BLaER1 (cell line): ENCODE measurements around the gene ARHGAP26.

Experiments
- H3K27ac ChIP-seq: shearing (Covaris generic); formaldehyde crosslinking; 2 replicates; pipeline ENCODE4 v1.8.1; 2022
- H3K27me3 ChIP-seq: shearing (Covaris generic); formaldehyde crosslinking; 2 replicates; pipeline ENCODE4 v1.8.1; 2022
- H3K36me3 ChIP-seq: shearing (Covaris generic); formaldehyde crosslinking; 2 replicates; pipeline ENCODE4 v1.8.1; 2022
- H3K4me1 ChIP-seq: shearing (Covaris generic); formaldehyde crosslinking; 2 replicates; pipeline ENCODE4 v1.8.1; 2022
- H3K4me2 ChIP-seq: shearing (Covaris generic); formaldehyde crosslinking; 2 replicates; pipeline ENCODE4 v1.8.1; 2022
- H3K4me3 ChIP-seq: shearing (Covaris generic); formaldehyde crosslinking; 2 replicates; pipeline ENCODE4 v1.8.1; 2022
- H3K9ac ChIP-seq: shearing (Covaris generic); formaldehyde crosslinking; 2 replicates; pipeline ENCODE4 v1.8.1; 2022
- H3K9me3 ChIP-seq: shearing (Covaris generic); formaldehyde crosslinking; 2 replicates; pipeline ENCODE4 v1.8.1; 2022
- H4K20me1 ChIP-seq: shearing (Covaris generic); formaldehyde crosslinking; 2 replicates; pipeline ENCODE4 v1.8.1; 2022
- Cebpa-rat ChIP-seq: shearing (Covaris generic); IDR thresholded peaks from 2 replicates; pipeline ENCODE4 v1.8.1; 2022

ARHGAP26 gene

GRCh38 chr5:142753116-142753631 lies 17.0 kb upstream of the ARHGAP26 start:
- Histone ChIP-seq H3K27ac (no peak overlapping the region), H3K36me3 (no peaks in the 10 kb centered on the region), H3K9ac (no peak overlapping the region), H3K4me1 (no peaks in the 10 kb centered on the region), H4K20me1 (no peaks in the 10 kb centered on the region), H3K9me3 (no peaks in the 10 kb centered on the region), H3K4me2 (no peak overlapping the region), H3K27me3 (no peaks in the 10 kb centered on the region), H3K4me3 (no peak overlapping the region)
- TF ChIP-seq Cebpa-rat: no peak

GRCh38 chr5:142754031-142754430 lies 16.1 kb upstream of the ARHGAP26 start:
- Histone ChIP-seq H3K27ac (no peak overlapping the region), H3K36me3 (no peaks in the 10 kb centered on the region), H3K4me2 (no peak overlapping the region), H3K9ac (no peak overlapping the region), H3K4me3 (no peak overlapping the region), H4K20me1 (no peaks in the 10 kb centered on the region), H3K27me3 (no peaks in the 10 kb centered on the region), H3K4me1 (no peaks in the 10 kb centered on the region), H3K9me3 (no peaks in the 10 kb centered on the region)
- TF ChIP-seq Cebpa-rat: no peak

- H3K4me2 ChIP-seq: no peak overlapping the region
- no peak for TF ChIP-seq Cebpa-rat
- no peak overlapping the region for H3K27ac ChIP-seq
- H4K20me1 ChIP-seq: no peaks in the 10 kb centered on the region
- H3K4me3 ChIP-seq: no peak overlapping the region
- H3K9ac ChIP-seq: no peak overlapping the region
- H3K36me3 ChIP-seq: no peaks in the 10 kb centered on the region
- H3K27me3 ChIP-seq: no peaks in the 10 kb centered on the region
- 0 out of 2 replicates have a peak, but pooled peaks cover 6% of the 10 kb centered on the region for H3K4me1 ChIP-seq
- no peaks in the 10 kb centered on the region for H3K9me3 ChIP-seq
Observed at GRCh38 chr5:142756576-142756975, 13.6 kb upstream of the ARHGAP26 start.

- Histone ChIP-seq H3K36me3 (no peaks in the 10 kb centered on the region), H4K20me1 (no peaks in the 10 kb centered on the region), H3K9me3 (no peaks in the 10 kb centered on the region), H3K4me1 (0 out of 2 replicates have a peak, but pooled peaks cover 6% of the 10 kb centered on the region), H3K27me3 (no peaks in the 10 kb centered on the region), H3K27ac (no peak overlapping the region), H3K4me2 (no peak overlapping the region), H3K9ac (no peak overlapping the region), H3K4me3 (no peak overlapping the region)
- TF ChIP-seq Cebpa-rat: no peak
Observed at GRCh38 chr5:142757564-142757963, 12.6 kb upstream of the ARHGAP26 start.

GRCh38 chr5:142758062-142758795 lies 11.9 kb upstream of the ARHGAP26 start:
- no peak overlapping the region for H3K27ac ChIP-seq

GRCh38 chr5:142758796-142759145 lies 11.4 kb upstream of the ARHGAP26 start:
- no peak overlapping the region for H3K4me2 ChIP-seq
- H3K4me3 ChIP-seq: no peak overlapping the region
- no peaks in the 10 kb centered on the region for H4K20me1 ChIP-seq
- no peak for TF ChIP-seq Cebpa-rat
- H3K9ac ChIP-seq: no peak overlapping the region
- H3K27ac ChIP-seq: no peak overlapping the region
- no peaks in the 10 kb centered on the region for H3K9me3 ChIP-seq
- H3K27me3 ChIP-seq: no peaks in the 10 kb centered on the region
- H3K4me1 ChIP-seq: 0 out of 2 replicates have a peak, but pooled peaks cover 6% of the 10 kb centered on the region
- no peaks in the 10 kb centered on the region for H3K36me3 ChIP-seq

More at GRCh38 chr5:142758062-142758795, 11.9 kb upstream of the ARHGAP26 start:
- H3K4me1 ChIP-seq: 0 out of 2 replicates have a peak, but pooled peaks cover 6% of the 10 kb centered on the region
- H3K27me3 ChIP-seq: no peaks in the 10 kb centered on the region
- H3K9me3 ChIP-seq: no peaks in the 10 kb centered on the region
- H3K36me3 ChIP-seq: no peaks in the 10 kb centered on the region
- H3K9ac ChIP-seq: no peak overlapping the region
- H3K4me3 ChIP-seq: no peak overlapping the region
- TF ChIP-seq Cebpa-rat: no peak
- no peak overlapping the region for H3K4me2 ChIP-seq
- no peaks in the 10 kb centered on the region for H4K20me1 ChIP-seq

GRCh38 chr5:142763701-142764100 lies 6.5 kb upstream of the ARHGAP26 start:
- TF ChIP-seq Cebpa-rat: no peak
- 0 out of 2 replicates have a peak, but pooled peaks cover 6% of the 10 kb centered on the region for H3K4me1 ChIP-seq
- no peaks in the 10 kb centered on the region for H3K36me3 ChIP-seq
- H3K4me2 ChIP-seq: no peak overlapping the region
- no peak overlapping the region for H3K9ac ChIP-seq
- no peaks in the 10 kb centered on the region for H3K9me3 ChIP-seq
- H3K27ac ChIP-seq: no peak overlapping the region
- H4K20me1 ChIP-seq: no peaks in the 10 kb centered on the region
- no peak overlapping the region for H3K4me3 ChIP-seq
- H3K27me3 ChIP-seq: no peaks in the 10 kb centered on the region

GRCh38 chr5:142767178-142767577 lies 3.0 kb upstream of the ARHGAP26 start:
- 0 out of 2 replicates have a peak, but pooled peaks cover 5% of the 10 kb centered on the region for H3K27me3 ChIP-seq
- TF ChIP-seq Cebpa-rat: no peak
- no peak overlapping the region for H3K27ac ChIP-seq
- no peaks in the 10 kb centered on the region for H3K9me3 ChIP-seq
- no peak overlapping the region for H3K9ac ChIP-seq
- H3K4me3 ChIP-seq: no peak overlapping the region
- H4K20me1 ChIP-seq: peaks cover 13% of the 10 kb centered on the region
- H3K36me3 ChIP-seq: no peaks in the 10 kb centered on the region
- H3K4me2 ChIP-seq: no peak overlapping the region
- H3K4me1 ChIP-seq: peaks cover 16% of the 10 kb centered on the region

- Histone ChIP-seq H3K9me3 (no peaks in the 10 kb centered on the region), H3K27me3 (0 out of 2 replicates have a peak, but pooled peaks cover 5% of the 10 kb centered on the region), H3K9ac (no peak overlapping the region), H3K36me3 (no peaks in the 10 kb centered on the region), H4K20me1 (peaks cover 21% of the 10 kb centered on the region), H3K4me3 (no peak overlapping the region), H3K4me2 (no peak overlapping the region), H3K4me1 (peaks cover 21% of the 10 kb centered on the region), H3K27ac (no peak overlapping the region)
- TF ChIP-seq Cebpa-rat: no peak
Observed at GRCh38 chr5:142767911-142768310, 2.3 kb upstream of the ARHGAP26 start.

- Histone ChIP-seq H3K4me1 (peaks cover 21% of the 10 kb centered on the region), H3K36me3 (no peaks in the 10 kb centered on the region), H3K9me3 (no peaks in the 10 kb centered on the region), H3K4me3 (peak overlapping the region; percentile 94), H3K27me3 (0 out of 2 replicates have a peak, but pooled peaks cover 5% of the 10 kb centered on the region), H3K4me2 (peak overlapping the region; percentile 97), H3K9ac (peak overlapping the region; percentile 82), H3K27ac (no peak overlapping the region), H4K20me1 (peaks cover 23% of the 10 kb centered on the region)
- TF ChIP-seq Cebpa-rat: no peak
Observed at GRCh38 chr5:142769251-142769792, 855 bp upstream of the ARHGAP26 start.
